ENCODE results near the gene ELOVL1.
A peak's percentile ranks its signal among the peaks of the same experiment; 100 is the strongest.
"Not testable (repeated sequence)": the region's sequence is repeated elsewhere in the genome, so short reads cannot be mapped to it uniquely, and the experiment has no call there.

ELOVL1 gene

DNA sequence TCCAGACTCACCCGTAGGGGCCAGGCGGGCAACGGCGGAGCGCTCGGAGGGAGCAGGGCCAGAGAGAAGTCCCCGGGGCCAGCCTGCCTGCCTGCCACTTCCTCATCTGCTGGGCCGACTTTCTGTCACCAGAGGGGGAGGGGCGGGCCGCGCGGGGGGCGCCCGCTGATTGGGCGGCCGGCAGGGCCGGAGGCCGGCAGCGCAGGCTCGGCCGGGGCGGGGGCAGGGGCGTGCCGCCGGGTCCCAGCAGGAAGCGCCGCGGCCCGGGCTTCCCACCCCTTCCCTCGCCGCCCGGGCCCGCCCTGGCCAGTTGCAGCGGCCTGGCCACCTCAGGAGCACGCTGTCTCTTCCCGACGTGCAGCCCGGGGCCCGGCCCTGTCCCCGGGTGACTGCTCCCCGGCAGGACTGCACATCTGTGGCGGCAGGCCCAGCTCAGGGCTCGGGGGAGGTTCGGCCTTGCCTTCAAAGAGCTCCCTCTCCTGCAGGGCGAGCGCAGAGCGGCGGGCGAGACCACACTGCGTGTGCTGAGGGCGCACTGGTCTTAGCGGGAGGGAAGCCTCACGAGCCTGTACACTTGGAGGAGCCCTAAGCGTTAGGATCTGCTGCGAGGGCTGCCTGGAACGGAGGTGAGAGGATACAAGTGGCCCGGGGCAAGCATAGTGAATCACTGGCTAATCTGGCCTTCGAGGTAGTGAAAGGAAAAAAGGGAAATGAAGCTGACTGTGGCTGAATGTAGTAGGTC, at the start of gene ELOVL1:
Gene ELOVL1, minus strand, starts transcription at position 108 of the 742 bp plus-strand sequence. CDS start 2,402 bp downstream, outside the sequence.
- peak; percentile 93 for DNase-seq (ENCODE audit: low read depth, low spot score)

DNA sequence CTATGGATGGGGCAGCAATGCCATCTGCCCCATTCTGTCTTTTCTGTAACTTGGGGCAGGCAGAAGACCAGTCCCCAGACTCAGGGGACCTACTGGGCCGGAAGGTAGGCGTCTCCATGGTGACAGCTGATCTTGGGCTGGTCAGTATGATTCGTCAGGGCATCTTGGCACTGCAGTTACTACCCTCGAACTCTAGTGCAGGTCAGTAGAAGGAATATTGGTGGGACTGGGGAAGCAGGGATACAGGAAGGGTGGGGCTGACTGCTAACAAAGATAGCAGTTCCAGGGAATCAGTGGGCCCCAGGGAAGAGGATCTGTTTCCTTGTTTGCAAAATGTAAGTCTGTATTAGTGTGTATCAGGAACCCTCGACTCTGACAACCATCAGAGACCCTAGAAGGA, 48.1 kb upstream of the ELOVL1 start:
- DNase-seq (ENCODE audit: low read depth, low spot score), result no peak

DNA sequence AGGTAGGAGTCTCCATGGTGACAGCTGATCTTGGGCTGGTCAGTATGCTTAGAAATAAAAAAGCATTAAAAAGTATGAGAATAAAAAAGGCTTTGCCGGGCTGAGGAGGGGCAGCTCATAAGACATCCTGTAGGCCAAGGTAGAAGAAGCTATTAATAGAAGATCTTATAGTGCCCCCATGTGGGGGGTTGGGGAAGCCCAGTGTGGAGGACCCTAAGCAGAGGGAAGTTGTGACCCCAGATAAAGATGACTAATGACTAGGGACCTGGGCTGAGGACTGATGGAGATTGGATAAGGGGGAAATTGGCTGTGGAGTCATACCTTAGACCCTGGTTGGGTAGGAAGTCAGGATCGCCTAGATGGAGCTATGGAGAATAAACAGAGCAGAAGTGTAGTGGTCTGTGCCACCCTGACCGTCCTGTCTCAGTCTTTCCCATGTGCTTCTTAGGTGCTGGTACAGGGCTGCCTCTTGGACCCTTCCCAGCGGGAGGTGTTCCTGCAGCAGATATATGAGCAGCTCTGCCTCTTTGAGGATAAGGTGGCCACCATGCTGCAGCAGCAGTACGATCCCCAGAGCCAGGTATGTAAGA, 46.9 kb upstream of the ELOVL1 start:
- peak; percentile 77 for DNase-seq (ENCODE audit: low read depth, low spot score)

DNA sequence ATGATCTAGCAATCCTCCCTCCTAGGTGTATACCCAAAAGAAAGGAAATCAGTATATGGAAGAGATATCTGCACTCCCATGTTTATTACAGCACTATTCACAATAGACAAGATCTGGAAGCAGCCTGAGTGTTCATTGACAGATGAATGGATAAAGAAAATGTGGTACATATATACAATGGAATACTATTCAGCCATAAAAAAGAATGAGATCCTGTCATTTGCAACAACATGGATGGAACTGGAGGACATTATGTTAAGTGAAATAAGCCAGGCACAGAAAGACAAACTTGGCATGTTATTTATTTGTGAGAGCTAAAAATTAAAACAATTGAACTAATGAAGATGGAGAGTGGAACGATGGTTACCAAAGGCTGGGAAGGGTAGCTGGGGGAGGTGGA, 45.6 kb upstream of the ELOVL1 start:
- not testable (repeated sequence) for DNase-seq (ENCODE audit: low read depth, low spot score)

DNA sequence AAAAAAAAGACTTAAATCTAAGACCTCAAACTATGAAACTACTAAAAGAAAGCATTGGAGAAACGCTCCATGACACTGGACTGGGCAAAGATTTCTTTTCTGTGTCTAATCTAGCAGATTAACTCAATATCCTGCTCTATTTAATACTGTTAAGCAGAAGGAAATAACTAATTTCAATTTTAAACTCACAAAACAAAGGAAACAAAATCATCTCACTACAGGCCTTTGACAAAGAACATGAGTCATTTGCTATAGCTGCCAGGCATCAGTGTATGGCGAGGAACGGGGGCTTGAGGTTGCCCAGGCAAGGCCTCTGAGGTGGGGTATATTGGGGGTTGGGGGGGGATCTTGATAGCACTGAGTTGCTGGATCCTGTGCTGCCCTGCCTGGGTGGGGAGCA, 42.8 kb upstream of the ELOVL1 start:
- DNase-seq (ENCODE audit: low read depth, low spot score), result no peak

DNA sequence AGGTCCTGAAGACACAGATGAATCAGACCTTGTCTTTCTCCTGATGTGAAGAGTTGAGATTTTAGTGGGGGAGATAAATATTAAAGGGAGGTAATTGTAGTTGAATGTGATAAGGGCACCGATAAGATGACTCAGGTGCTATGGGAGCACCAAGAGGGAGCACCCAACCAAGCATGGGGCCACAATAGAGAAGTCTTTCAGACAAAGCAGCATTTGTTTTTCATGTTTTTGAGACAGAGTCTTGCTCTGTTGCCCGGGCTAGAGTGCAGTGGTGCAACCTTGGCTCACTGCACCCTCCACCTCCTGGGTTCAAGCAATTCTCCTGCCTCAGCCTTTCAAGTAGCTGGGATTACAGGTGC, 38.0 kb upstream of the ELOVL1 start:
- no peak for DNase-seq (ENCODE audit: low read depth, low spot score)

DNA sequence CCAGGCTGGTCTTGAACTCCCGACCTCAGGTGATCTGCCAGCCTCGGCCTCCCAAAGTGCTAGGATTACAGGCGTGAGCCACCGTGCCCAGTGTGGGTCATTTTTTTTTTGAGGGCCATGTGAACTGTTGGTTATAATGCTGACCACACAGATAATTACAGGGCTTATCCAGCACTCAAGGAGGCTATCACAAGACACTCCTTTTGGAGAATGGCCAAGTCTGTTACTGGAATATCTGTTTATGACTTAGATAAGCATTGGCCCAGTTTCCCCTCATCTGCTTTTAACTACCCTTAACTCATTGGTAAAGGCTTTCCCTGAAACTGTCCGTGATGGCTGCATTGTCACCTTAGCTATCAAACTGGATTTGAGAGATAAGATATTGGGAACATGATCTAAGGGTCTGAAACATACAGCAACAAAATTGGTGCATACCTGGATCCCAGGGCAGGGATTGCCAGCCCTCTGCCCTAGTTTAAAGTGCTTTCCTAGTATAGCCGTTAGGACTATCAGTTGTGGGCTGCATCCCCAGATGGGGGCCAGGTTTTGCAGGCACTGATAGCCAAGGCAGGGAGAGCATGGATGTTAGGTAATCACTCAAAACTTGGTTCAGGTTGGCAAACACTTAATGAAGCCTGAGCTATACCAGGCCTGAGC, 37.5 kb upstream of the ELOVL1 start:
- DNase-seq (ENCODE audit: low read depth, low spot score), result no peak

DNA sequence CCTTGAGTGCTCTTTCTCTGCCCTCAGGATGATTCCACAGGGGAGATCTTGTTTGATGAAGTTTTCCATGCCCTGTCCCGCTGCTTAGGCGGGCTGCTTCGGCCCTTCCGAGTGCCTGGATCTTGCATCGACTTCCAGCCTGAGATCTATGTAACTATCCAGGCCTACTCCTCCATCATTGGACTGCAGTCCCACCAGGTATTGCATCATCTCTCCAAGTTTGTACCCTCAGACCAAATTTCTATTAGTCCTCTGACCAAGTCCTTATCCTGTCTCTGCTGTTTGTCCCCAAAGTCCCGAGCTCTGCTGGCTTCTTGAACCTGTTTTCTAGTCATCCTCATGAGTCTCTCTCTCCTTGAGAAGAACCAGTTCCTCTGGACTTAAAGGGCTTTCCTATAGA, 36.5 kb upstream of the ELOVL1 start:
- no peak for DNase-seq (ENCODE audit: low read depth, low spot score)

DNA sequence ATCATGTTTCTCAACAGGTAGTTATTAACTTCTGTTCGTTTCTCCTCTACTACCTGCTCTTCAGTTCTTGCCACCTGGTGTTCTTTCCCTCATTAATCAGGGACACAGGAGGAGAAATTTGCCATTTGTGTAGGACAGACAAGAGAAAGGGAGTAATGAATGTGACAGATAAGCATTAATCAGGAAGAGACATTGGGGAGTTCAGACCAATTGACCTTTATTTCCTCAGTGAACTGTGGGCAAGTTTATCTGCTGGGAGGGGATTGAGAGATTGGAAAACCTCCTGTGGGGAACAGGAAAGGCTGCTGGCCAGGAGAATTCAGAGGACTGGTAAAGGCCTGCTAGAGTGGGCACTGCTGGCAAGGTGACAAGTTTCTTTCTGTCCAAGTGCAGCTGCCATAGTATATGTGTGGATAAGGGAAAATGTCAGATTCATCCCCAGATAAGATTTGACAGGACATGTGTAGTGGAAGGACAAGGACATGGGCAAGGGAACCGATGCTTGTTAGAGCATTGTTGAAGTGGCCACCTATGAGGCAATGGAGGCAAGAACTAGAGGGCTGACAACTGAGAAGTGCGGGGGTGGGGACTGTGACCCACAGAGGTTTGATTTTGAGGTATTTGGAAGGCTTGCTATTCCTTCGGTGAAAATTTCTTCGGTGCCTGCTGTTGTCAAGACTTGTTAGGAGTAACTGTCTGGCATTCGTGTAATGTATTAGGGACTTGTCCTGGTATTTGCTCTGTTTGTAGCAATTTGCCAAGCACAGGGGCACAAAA, 34.5 kb upstream of the ELOVL1 start:
- no peak for DNase-seq (ENCODE audit: low read depth, low spot score)

DNA sequence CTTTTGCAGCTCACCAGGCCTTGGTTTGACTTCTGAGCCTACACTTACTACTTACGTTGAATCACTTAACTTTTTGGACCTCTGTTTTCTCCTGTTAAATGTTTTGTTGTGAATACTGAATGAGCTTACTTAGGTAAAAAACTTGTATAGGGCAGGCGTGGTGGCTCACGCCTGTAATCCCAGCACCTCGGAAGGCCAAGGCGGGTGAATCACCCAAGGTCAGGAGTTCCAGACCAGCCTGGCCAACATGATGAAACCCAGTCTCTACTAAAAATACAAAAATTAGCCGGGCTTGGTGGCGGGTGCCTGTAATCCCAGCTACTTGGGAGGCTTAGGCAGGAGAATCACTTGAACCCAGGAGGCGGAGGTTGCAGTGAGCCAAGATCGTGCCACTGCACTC, 32.6 kb upstream of the ELOVL1 start:
- not testable (repeated sequence) for DNase-seq (ENCODE audit: low read depth, low spot score)

DNA sequence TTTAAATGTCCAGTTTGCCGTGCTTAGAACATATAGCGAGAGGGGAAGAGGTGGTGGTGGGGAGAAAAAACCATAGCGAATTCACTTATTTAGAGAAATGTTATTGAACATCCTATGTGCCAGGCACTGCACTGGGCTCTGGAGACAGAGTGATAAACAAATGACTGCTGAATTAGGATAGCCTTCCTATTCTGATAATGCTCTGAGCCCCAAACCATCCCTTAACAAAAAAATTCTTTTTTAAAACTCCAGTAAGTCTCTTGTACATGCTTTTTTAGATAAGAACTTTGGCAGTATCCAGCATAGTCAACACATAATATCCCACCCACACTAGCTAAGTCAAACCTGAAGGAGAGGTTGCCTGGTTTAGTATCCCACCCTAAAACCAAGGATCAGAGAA, 30.4 kb upstream of the ELOVL1 start:
- DNase-seq (ENCODE audit: low read depth, low spot score), result no peak

DNA sequence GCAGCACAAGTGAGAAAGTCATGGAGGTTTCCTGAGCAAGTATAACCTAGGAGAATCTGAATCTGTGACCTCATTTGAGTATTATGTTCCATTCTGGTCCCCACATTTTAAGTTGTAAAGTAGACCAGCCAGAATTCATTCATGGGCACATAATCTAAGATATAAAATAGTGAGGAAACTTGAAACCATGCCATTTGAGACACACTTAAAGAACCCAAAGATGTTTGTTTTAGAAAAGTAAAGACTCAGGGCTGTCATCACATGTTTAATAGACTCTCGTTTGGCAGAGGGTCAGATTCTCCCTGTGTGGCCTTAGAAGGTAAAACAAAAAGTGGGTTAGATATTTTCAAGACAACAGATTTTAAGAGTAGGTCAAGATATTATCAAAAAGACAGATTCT, 28.2 kb upstream of the ELOVL1 start:
- no peak for DNase-seq (ENCODE audit: low read depth, low spot score)

DNA sequence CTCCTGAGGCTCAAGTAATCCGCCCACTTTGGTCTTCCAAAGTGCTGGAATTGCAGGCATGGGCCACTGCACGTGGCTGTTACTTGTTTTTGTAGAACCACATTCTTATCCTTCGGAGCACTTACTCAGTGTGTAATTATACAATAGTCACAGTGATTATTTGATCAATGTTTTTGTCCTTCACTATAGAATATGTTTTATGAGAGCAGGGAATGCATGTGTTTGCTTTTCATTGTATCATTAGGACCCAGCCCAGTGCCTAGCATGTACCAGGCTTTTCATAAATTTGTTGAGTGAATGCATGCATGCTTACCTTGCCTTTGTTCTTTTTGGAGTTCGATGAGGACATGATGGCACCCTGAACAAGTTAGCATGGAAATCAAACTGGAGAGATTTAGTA, 27.7 kb upstream of the ELOVL1 start:
- no peak for DNase-seq (ENCODE audit: low read depth, low spot score)

DNA sequence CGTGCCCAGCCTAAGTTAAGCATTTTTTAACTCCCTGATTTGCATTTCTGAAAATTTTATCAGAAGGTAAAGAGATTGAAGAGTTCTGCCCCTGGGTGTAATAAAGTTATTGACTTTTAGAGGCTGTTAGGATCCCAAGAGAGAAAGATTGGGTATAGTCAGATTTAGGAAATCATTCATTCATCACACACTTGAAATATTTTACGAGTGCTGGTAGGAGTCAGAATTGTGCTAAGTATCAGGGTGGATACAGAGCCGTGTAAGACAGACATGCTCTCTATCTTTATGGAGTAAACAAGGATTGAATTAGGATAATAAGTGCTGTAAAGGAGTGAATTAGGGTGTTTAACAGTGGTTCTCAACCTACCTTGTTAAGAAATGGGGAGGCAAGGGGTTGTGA, 24.9 kb upstream of the ELOVL1 start:
- no peak for DNase-seq (ENCODE audit: low read depth, low spot score)

DNA sequence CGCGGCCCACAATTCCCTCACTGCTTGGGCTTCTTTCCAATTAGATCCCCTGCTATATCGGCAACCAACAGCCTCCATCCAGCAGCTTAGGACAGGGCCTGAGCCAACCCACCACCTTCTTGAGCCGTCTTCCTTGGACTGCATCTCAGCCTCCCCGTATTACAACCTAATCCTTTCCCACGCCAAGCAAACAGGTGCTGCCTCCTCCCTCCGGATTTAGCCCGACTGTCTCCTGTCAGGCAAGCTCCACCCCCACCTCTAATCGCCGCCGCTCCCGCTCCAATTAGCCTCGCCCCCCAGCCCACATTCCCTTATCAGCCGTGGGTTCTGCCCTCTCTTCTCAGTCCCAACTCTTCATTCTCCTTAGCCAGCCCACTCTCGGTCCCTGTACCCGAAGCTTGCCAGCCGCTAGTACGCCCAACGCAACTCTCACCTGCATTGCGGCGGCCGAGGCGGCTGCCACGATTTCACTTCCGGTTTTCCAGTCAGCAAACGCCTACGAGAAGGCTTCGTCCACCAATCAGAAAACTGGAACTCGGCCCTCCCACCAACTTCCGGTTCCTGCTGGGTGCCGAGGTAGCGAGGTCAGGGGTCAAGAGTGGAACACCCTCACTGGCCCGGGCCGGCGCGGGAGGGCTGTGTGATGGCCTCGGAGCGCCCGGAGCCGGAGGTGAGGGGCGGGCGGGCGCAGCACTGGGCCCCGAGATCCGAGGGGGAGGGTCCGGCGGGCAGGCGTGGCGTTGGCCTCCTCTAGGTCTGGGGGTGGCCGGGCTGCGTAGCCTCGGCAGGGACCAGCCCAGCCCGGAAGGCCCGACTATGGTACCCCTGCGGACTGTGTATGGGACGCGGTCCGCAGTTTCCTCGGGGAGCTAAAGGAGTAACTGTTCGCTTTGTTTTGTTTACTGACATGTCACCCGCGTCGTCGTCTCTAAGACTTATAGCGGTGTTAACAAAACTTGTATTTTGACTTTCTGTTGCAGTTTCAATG, 21.8 kb upstream of the ELOVL1 start, which contains the start of the genes MED8 and SZT2:
Gene MED8, minus strand, starts transcription at position 475 of the 988 bp plus-strand sequence. Its CDS starts 36 bp downstream, at position 439.
Gene SZT2, plus strand, starts transcription at position 574 of the 988 bp plus-strand sequence. Its CDS starts 70 bp downstream, at position 644.
- DNase-seq (ENCODE audit: low read depth, low spot score), result peak; percentile 99

DNA sequence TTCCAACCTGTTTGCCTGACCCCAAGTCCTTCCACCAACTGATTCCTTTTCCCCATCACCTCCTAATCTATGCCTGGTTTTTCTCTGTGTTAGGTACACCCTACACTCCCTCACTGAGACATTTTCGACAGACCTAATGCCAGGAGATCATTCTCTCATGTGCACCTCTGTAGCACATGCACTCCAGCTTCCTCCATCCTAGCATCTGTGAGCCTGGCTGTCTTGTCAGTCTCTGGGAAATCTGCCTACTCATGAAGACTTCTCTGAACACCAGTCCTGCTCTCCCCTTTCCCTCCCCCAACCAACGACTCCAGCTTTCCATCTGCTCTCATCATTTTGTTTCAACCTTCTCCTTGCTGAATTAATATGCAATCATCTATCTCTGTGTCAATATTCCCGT, 20.8 kb upstream of the ELOVL1 start:
- no peak for DNase-seq (ENCODE audit: low read depth, low spot score)

DNA sequence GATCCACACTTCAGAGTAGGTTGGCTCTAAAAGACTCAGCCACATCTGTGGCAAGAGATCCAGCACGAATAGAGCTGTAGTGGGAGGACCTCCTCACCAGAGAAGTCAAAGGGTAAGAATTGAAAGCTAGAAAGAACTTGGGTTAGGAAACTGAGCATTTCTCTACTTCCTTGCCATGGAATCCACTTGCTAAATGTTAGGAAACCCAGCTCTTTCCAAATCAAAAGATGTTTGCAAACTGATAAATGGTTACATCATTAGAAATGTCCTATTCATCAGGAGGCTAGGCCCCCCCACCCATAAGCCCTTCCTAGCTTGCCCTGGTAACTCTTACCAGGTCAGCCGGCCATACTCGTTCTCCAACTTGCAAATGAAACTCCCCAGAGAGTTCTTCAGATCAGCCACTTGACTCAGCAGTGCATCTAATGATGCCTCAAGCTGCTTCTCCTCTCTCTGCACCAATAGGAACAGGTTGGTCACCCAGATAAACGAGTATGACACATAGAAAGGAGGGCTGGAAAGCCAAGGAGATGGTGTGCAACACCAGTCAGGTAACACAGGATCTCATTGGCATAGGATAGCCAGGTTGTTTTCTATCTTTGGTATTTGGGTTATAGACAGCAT, 20.3 kb upstream of the ELOVL1 start:
- DNase-seq (ENCODE audit: low read depth, low spot score), result peak; percentile 13

DNA sequence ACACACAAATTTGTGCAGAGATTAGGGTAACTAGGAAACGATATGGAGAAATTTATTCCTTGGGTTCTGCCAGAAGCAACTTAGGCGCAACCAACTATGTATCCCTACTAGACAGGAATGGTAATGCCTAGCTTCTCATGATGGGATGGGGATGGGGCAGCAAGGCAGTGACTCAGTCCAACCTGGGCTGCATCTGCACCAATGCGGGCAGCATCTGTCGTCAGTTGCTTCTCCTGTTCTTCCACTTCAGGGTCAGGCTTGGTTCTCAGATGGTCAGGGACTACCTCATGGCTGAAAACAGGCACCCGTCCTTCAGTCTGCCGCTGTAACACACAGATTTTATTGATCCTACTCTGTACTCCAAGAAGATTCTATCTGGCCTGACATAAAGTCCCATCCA, 18.9 kb upstream of the ELOVL1 start:
- DNase-seq (ENCODE audit: low read depth, low spot score), result no peak

DNA sequence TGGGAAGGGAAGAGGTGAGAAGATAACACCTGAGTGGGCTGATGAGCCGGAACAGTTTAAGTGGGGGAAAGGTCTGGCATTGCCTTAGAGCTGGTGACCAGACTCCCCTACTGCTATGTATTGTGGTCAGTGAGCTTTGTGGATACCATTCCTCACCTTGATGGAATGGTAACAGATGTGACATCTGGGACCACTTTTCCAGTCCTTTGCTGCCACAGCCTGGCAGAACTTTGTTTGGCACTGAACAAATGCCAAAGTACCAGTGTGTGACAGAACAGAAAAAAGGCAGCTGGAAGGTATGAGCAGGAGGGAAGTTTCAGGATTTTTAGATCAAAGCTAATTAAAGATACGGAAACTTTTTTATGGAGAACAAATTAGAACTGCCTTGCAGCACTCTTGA, 15.6 kb upstream of the ELOVL1 start:
- no peak for DNase-seq (ENCODE audit: low read depth, low spot score)

DNA sequence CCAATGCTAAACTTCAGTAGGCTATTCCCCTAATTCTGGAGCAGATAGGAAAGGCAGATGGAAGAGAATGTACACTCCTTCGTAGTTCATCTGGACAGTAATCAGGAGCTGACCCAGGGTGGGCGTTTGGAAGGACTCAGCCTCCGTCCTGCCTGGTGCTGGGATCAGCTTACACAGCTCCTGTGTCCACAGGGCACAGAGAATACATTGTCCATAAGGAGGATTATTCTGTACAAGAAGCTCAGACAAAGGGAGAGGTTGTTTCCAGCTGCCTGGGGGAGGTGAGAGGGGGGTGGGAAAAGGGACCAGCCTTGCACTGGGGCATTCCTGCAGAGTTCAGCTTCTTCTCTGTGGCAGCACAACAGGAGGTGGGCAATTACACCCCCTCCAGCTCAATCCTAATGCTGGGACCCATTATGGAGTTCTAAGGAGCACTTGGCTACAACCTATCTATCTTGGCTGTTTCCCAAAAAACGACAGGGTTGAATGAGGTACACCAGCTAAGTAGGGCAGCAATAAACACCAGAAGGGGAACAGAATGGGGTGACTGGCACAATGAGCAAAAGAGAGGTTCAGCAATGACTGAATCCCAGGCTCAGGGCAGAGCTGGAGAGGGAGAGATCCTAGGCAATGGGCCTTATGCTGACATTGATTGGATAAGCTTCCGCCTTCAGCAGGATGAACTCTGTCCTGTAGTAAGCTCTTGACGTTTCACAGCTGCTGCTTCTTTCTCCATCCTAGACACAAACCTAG, 14.4 kb upstream of the ELOVL1 start:
- no peak for DNase-seq (ENCODE audit: low read depth, low spot score)
